Prostate gland (tissue), 2 donors: ENCODE measurements around the gene HBS1L.

Experiments used
- CTCF ChIP-seq, 4 experiments: fragments of 200-600 bp in 2 of 4; fragments of 450-650 bp in 2 of 4; sonication (generic) in 2 of 4; IDR thresholded peaks; 1 replicate in 3 of 4; 2 replicates in 1 of 4; pipeline ENCODE4 v1.5.1; 2016 to 2019; ENCODE audit warnings: antibody characterized with exemption in 4 of 4, mild to moderate bottlenecking in 2 of 4, moderate library complexity in 2 of 4
- POLR2A ChIP-seq: fragments of 450-650 bp; IDR thresholded peaks from one replicate; pipeline ENCODE4 v1.6.1; 2016; ENCODE audit warnings: antibody characterized with exemption, mild to moderate bottlenecking

DNA sequence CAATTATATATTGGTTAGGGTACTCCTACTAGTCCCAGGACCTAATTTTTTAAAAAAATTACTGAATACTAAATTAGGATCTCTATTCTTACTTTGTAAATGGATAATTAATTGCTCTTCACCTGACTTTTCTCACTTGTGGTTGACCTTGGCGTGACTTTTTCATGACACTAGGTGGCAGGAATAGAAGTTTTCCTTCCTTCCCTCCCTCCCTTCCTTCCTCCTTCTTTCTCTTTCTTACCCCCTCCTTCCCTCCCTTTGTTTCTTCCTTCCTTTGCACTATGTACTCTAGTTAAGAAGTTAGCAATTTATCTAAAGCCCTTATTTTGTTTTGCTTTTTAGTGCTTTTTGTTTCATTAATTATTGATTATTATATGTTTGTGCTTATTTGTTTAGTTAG lies 20.4 kb upstream of the HBS1L start:
- TF ChIP-seq CTCF (IDR thresholded peaks at IDR 0.05) (no peak), POLR2A (no peak)
